Ishikawa (cell line): Measurements from ENCODE around the gene CDH23.

ENCODE experiments used
- CEBPB ChIP-seq: IDR thresholded peaks from 2 replicates; pipeline ENCODE4 v1.6.1; 2012
- CREB1 ChIP-seq: IDR thresholded peaks from 2 replicates; pipeline ENCODE4 v1.6.1; 2012; ENCODE audit warnings: low read depth
- EGR1 ChIP-seq: IDR thresholded peaks from 2 replicates; pipeline ENCODE4 v1.6.1; 2012
- EP300 ChIP-seq: IDR thresholded peaks from 2 replicates; pipeline ENCODE4 v1.6.1; 2012; ENCODE audit warnings: borderline replicate concordance
- FOXM1 ChIP-seq: IDR thresholded peaks from 2 replicates; pipeline ENCODE4 v1.6.1; 2012; ENCODE audit warnings: low read depth, borderline replicate concordance
- NFIC ChIP-seq: IDR thresholded peaks from 2 replicates; pipeline ENCODE4 v1.6.1; 2012
- RAD21 ChIP-seq: IDR thresholded peaks from 2 replicates; pipeline ENCODE4 v1.6.1; 2012; ENCODE audit warnings: low read depth
- REST ChIP-seq: IDR thresholded peaks from 2 replicates; pipeline ENCODE4 v1.6.1; 2012; ENCODE audit warnings: low read depth, mild to moderate bottlenecking
- TAF1 ChIP-seq: IDR thresholded peaks from 2 replicates; pipeline ENCODE4 v1.6.1; 2012; ENCODE audit warnings: low read depth, mild to moderate bottlenecking
- TCF12 ChIP-seq: IDR thresholded peaks from 2 replicates; pipeline ENCODE4 v1.6.1; 2012; ENCODE audit warnings: low read depth
- TEAD4 ChIP-seq: IDR thresholded peaks from 2 replicates; pipeline ENCODE4 v1.6.1; 2012
- YY1 ChIP-seq: IDR thresholded peaks from 2 replicates; pipeline ENCODE4 v1.6.1; 2012; ENCODE audit warnings: low read depth
- ZBTB7A ChIP-seq: IDR thresholded peaks from 2 replicates; pipeline ENCODE4 v1.6.1; 2012; ENCODE audit warnings: low read depth
- TF ChIP-seq, protein P1 (sequence below): IDR thresholded peaks from 2 replicates; pipeline ENCODE4 v1.6.1; 2012
- TF ChIP-seq, protein P2 (sequence below): IDR thresholded peaks from 2 replicates; pipeline ENCODE4 v1.6.1; 2012

Gene CDH23

GRCh38 chr10:71721313-71721712 lies 324.6 kb downstream of the CDH23 start:
- TF ChIP-seq EP300, result no peak
- TF ChIP-seq ZBTB7A, result no peak
- TF ChIP-seq CREB1, result no peak
- TF ChIP-seq REST, result no peak
- TF ChIP-seq, protein P1, sequence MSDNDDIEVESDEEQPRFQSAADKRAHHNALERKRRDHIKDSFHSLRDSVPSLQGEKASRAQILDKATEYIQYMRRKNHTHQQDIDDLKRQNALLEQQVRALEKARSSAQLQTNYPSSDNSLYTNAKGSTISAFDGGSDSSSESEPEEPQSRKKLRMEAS, result no peak
- no peak for TF ChIP-seq TAF1
- TF ChIP-seq, protein P2, sequence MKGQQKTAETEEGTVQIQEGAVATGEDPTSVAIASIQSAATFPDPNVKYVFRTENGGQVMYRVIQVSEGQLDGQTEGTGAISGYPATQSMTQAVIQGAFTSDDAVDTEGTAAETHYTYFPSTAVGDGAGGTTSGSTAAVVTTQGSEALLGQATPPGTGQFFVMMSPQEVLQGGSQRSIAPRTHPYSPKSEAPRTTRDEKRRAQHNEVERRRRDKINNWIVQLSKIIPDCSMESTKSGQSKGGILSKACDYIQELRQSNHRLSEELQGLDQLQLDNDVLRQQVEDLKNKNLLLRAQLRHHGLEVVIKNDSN, result no peak
- no peak for TF ChIP-seq YY1
- TF ChIP-seq NFIC, result no peak
- TF ChIP-seq TCF12, result no peak
- no peak for TF ChIP-seq TEAD4

DNA sequence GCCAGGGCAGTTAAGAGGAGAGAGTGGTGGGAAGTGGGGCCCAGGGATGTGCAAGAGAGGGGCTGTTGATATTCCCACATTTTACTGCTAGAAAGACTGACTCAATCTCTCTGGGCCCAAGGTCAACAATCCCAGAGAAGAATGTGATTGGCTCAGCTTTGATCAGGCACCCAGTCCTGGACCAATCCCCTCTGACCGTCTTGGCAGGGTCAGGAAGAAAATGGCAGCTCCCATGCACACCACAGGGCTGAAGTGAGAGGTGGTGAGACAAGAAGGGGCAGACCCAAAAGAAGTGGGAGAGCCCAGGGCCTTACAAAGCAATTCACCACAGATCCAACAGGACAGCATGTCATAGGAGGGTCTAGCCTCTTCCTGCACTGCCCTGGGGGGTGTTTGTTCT lies 326.1 kb downstream of the CDH23 start:
- TF ChIP-seq, protein P2, result no peak
- no peak for TF ChIP-seq ZBTB7A
- TF ChIP-seq TEAD4, result no peak
- no peak for TF ChIP-seq CREB1
- no peak for TF ChIP-seq FOXM1
- TF ChIP-seq NFIC, result no peak
- no peak for TF ChIP-seq TCF12
- TF ChIP-seq CEBPB, result no peak

DNA sequence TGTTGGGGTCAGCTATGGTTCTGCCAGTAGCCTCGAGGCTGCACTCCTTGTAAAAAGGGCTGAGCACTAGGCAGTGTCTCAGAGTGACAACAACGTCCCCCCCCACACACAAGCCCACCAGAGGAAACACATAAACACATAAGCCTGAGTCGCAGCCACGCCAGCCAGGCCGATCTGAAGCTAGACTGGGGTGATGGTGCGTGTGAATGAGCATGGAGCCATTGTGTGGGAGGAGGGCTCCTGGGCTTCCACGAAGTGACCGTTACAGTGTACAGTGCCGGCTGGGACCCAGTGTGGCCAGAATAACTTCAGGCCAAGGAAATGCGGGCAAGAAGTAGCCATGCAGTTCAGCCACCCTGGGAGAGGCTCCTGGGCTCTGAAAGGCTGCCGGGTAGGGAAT lies 326.6 kb downstream of the CDH23 start:
- TF ChIP-seq EP300, result no peak
- no peak for TF ChIP-seq FOXM1
- TF ChIP-seq RAD21, result no peak
- TF ChIP-seq ZBTB7A, result no peak
- TF ChIP-seq TAF1, result no peak
- no peak for TF ChIP-seq CREB1
- TF ChIP-seq REST, result no peak
- no peak for TF ChIP-seq CEBPB
- no peak for TF ChIP-seq TEAD4
- TF ChIP-seq NFIC, result no peak

DNA sequence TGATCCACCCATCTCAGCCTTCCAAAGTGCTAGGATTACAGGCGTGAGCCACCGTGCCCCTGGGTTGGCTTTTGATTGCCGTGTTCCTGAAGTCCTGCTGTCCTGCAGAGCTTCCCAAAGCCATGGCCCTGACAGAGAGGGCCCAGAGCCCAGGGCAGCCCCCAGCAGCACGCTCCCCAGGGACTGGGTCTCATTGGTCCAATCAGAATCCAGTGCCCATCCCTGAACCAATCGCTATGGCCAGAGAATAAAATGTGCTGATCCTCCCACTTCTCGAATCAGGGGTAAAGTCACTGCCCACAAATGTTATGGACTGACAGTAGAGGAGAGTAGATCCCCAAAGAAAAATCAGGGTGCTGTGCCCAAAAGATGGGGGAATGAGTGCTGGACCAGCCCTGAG lies 327.8 kb downstream of the CDH23 start:
- TF ChIP-seq CREB1 (no peak), TAF1 (no peak), FOXM1 (no peak), TEAD4 (no peak), NFIC (no peak), ZBTB7A (no peak), YY1 (no peak), RAD21 (no peak), CEBPB (no peak), REST (no peak), EP300 (no peak), EGR1 (no peak), TCF12 (no peak)
- TF ChIP-seq, protein P1, result no peak
- TF ChIP-seq, protein P2, result no peak

GRCh38 chr10:71725249-71725648 lies 328.5 kb downstream of the CDH23 start:
- TF ChIP-seq CREB1, result no peak
- TF ChIP-seq EP300, result no peak
- TF ChIP-seq, protein P2, result no peak
- TF ChIP-seq FOXM1, result no peak
- no peak for TF ChIP-seq EGR1
- TF ChIP-seq, protein P1, result no peak
- no peak for TF ChIP-seq RAD21
- TF ChIP-seq YY1, result no peak
- no peak for TF ChIP-seq TEAD4
- TF ChIP-seq NFIC, result no peak
- no peak for TF ChIP-seq CEBPB
- TF ChIP-seq REST, result no peak
- TF ChIP-seq ZBTB7A, result no peak
- TF ChIP-seq TCF12, result no peak
- no peak for TF ChIP-seq TAF1
